HL-60/S4 treated with retinoic acid at 250 ng/mL for 4 days and 3 days (cell line): Measurements from ENCODE around the gene DOHH.

Experiments
- in situ Hi-C: fragments of 300-500 bp; cut with MboI; formaldehyde crosslinking; loops from 2 replicates; pipeline ENCODE4 v1.7.0; 2022; ENCODE audit warnings: low sequenced_read_pairs

Gene DOHH

GRCh38 chr19:3500429-3501101 is at the start of gene DOHH:
DOHH (minus strand) TSS chr19:3500674; CDS start chr19:3496814, 3,860 bp downstream.
- in situ Hi-C loops: no loop called here

DNA sequence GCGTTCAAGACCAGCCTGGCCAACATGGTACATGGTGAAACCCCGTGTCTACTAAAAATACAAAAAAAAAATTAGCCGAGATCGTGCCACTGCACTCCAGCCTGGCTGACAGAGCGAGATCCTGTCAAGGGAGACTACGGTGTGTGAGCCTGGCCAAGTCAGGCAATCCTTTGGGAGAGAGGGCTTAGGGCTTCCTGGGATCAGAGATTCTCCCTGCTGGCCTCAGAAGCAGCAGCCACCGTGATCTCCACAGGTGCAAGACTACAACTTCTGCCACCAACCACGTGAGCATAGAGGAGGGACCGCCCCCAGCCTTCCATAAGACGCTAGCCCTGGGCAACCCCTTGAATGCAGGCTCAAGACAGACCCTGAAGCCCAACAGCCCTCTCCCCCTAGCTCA is 49.3 kb upstream of the DOHH start:
- in situ Hi-C loops: no loop called here

DNA sequence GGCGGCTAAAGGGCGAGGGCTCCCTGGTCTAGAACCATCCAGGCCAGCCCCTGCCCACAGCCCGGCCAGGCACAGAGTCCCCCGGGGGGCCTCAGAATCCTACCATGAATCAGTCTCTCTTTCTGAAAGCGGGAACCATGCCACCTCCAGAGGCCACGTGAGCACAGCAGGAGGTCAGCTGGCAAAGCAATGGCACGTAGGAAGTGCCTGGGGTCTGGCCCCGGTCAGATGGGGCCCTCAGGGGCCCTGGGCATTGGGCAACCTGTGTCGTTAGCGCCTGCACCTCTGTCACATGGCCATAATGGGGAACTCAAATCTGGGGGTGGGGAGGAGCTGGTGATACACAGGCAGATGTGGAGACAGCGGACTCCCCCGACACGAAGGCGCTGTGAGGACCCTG is 48.1 kb upstream of the DOHH start:
- in situ Hi-C loops: no loop called here

GRCh38 chr19:3547767-3548282 is 47.4 kb upstream of the DOHH start:
- in situ Hi-C loops: no loop called here

DNA sequence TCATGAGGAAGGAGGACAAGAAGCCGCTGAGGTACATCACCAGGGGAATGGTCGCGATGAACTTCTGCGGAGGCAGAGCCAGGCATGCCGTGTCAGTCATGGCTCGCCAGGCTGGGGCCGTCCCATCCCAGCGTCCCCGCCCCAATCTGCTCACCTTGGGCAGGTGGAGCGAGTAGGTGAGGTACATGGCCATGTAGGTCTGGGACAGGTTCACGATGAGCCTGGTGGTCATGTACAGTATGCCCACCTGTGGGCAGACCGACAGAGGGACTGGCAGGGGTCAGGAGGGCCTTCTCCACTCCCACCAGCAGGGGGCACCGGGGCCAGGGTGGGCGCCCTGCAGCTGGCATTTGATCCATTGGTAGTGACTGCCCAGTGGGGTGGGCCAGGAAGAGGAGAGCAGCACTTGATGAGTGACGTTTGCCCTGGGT is 46.8 kb upstream of the DOHH start:
- in situ Hi-C loops: no loop called here

DNA sequence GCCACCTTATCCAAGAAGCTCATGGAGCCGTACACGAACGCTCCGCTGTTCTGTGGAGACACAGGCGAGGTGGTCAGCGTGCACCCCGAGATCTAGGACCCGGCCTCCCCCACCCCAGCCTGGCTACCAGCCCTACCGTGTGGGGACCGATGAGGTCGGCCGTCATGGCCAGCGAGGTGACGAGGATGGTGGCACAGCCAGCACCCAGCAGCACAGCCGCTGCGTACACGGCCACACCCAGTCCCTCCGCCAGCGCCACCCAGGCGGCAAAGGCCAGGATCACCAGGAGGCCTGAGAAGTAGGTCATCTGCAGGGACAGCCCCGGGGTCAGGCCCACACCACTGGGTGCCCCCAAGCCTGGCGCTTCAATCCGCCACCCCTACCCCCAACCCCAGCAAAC is 45.6 kb upstream of the DOHH start:
- in situ Hi-C loops: no loop called here

DNA sequence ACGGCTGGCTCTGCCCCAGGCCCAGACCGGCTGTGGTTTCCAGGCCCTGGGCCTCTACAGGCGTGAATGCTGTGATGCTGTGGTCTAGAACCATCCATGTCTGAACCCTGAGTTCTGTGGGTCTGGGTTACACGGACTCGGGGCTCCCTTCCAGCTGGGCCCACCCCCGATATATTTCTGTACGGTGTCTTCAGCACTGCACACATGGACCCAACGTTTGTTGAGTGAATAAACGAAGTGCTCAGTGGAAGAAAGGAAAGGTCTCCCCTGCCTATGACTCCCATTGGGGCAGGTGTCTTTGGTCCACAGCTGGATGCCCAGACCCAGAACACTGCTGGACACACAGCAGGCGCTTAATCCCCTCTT is 45.2 kb upstream of the DOHH start:
- in situ Hi-C loops: no loop called here

DNA sequence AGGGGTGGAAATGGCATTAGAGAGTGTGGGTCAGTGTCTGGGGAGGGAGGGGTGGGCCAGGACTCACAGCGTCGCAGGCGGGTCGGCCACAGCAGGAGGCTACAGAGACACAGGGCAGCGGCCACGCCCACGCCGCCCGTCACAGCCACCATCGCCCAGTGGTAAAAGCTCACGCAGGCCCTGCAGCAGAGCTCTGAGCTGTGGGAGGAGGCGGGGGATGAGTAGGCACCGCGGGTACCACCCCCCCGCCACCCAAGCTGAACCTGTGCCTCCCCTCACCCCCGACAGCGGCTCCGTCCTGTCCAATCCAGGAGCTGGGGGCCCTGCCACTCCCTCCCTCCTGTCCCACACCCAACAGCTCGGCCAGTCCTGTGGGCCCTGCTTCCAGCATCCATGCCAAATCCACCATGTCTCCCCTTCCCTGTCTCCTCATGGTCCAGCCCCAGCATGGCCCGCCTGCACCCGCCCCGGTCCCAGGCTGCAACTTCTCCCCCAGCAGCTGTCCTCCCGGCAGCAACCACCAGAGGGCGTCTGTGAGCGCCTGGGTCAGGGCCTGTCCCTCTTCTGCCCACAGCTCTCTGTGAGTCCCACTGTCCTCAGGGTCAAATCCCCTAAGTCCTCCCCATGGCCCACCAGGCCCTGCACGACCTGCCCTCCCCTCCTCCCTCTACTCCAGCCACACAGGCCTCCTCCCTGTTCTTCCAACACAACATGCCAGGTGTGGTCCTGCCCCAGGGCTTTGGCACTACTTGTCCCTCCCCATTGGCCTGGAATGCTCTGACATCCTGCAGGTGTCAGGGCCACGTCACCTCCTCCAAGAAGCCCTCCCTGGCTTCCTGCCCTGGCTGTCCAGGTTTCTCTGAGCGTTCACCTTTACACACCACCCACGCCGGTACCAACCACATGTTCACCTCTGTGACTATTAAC is 44.5 kb upstream of the DOHH start:
- in situ Hi-C loops: no loop called here

DNA sequence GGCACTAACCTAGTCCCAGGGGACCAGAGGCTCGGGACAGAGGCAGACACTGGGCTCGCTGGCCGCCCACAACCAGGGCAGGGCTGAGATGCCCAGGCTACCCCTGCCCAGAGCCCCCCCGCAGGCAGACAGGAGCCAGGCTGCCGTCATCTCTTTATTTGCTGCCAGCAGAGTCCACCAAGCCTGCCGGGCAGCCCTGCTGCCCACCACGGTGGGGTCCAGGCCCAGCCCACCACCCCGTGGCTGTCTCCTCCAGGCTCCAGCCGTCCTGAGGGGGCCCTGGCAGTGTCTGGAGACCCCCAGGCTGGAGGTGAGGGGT is 43.5 kb upstream of the DOHH start:
- in situ Hi-C loops: no loop called here

DNA sequence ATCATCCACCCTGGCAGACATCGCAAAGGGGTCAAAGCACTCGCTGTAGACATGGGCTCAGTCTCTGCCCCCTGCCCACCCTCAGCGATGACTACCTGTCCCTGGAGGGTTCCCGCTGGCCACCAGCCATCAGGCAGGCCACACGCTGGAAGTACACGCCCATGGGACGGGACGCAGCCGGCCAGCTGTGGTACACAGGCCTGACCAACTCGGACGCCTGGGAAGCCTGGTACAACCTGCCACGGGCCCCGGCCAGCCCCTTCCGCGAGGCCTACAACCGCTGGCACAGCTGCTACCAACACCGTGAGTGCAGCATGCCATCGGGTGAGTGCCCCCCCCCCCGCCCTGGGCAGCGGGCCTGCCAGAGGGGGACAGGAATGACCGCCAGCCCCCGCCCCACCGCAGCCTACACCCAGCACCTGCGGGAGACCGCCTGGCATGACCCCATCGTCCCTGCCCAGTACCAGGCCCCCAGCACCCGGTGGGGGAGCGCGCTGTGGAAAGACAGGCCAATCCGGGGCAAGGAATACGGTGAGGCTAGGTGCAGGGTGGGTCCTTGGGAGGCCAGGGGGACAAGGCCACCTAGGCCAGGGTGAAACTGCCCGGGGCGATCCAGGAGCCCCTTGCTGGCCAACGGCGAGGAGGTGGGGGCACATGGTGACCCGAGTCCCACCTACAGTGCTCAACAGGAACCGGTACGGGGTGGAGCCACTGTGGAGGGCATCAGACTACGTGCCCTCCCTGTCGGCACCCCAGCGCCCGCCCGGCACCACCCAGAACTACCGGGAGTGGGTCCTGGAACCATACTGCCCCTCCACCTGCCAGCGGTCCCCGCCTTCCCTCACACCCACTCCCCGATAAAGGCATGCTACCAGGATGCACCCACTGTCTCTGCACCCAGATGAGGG is 42.9 kb upstream of the DOHH start:
- in situ Hi-C loops: no loop called here

DNA sequence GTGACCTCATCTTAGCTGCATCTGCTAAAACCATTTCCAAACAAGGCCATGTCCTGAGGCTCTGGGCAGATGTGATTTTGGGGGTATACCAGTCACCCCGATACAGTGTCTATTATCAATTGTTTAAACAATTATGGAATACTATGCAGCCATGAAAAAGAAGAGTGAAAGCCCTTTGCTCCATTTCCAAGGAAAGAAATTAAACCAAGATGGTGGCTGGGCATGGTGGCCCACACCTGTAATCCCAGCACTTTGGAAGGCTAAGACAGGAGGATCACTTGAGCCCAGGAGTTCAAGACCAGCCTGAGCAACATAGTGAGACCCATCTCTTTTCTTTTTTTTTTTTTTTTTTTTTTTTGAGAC is 39.3 kb upstream of the DOHH start:
- in situ Hi-C loops: no loop called here

DNA sequence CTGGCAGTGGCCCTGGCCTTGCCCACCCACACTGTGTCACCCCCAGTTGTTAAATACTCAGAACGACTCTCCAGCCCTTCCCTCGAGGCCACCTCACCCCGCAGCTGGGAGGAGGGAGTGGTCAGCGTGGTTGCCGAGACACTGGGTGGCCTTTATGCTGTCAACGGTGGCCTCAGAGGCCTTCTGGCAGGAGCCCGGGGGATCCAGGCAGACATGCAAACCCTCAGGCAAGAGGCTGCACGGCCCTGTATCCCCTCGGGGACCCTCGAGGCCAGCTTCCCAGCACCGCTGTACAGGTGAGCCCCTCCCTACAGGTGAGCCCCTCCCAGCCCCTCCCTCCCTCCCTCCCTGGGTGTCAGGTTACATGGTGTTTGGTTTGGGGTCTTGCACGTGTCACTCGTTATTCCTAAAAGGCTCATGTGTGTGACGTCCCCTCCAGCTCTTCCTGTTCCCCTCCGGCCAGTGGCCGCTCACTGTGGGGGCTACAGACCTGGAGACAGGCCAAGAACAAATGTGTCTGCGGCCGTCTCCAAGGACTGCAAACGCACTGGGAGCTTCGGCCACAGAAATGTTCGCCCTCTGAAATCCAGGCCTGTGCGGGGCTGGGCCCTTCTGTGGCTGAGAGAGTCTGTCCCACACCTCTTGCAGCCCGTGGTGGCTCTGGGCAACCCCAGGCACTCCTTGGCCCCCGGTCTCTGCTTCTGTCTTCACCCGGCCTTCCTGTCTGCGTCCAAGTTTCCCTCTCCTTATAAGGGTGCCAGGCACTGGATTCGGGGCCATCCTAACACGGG is 38.7 kb upstream of the DOHH start, which contains the start of gene TEKTIP1:
Gene TEKTIP1 (plus strand): TSS at position 210 of the 791 bp plus-strand sequence. CDS start 4 bp downstream, at position 214.
- in situ Hi-C loops: no loop called here

DNA sequence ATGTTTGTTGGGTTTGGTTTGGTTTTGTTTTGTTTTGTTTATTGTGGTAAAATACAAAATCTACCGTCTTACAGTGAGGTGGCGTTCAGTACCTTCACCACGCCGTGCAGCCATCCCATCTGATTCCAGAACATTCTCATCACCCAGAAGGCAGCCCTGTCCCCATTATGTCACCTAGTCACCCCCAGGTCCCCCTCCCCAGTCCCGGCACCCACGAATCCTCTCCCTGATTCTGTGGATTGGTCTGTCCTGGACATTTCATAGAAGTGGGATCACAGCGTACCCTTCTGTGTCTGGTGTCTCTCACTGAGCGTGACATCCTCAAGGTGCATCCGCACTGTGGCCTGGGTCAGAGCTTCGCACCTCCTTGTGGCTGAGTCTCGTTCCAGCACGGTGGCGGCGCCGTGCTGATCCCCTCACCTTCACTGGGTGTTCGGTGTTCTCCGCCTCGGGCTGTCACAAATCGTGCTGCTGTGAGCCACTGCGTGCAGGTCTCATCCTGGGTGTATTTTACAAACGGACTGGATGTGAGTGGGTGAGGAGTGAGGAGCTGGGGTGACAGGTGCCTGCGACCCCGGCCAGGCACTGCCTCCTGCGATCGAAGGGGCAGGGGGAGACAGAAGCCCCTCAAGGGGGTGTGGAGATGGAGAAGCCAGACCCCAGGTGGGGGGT is 37.9 kb upstream of the DOHH start:
- in situ Hi-C loops: no loop called here

GRCh38 chr19:3537438-3538240 is 37.2 kb upstream of the DOHH start:
- in situ Hi-C loops: no loop called here

GRCh38 chr19:3537101-3537437 is 36.6 kb upstream of the DOHH start:
- in situ Hi-C loops: no loop called here

DNA sequence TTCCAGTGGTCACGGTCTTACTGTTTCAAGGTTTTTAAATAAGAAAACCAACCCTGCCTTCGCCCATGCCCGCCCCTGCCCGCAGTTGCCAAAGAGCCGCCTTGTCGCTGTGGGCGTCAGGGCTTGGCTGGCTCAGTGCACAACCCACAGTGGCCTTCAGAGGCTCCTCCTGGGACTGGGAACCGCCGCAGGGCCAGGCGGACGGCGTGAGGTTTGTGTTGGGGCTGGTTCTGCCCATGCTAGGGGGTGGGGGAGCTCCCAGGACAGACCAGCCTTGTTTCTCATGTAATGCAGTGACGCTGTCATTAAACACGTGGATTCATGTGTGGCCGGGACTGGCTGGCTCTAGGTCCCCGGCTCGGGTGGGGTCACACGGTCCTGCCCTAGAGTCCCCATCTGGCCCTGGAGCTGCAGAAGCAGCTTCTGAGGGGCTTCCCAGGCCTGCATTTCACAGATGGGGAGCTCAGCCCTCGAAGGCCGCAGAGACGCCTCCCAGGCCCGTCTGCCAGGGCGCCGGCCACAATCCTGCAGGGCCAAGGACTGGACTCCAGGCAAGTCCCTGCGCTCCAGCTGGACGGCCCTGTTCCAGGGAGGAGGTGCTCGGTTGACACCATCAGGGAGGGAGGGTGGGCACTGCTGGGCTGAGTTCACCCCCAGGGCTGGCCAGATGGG is 36.1 kb upstream of the DOHH start:
- in situ Hi-C loops: no loop called here

GRCh38 chr19:3535981-3536380 is 35.5 kb upstream of the DOHH start:
- in situ Hi-C loops: no loop called here

DNA sequence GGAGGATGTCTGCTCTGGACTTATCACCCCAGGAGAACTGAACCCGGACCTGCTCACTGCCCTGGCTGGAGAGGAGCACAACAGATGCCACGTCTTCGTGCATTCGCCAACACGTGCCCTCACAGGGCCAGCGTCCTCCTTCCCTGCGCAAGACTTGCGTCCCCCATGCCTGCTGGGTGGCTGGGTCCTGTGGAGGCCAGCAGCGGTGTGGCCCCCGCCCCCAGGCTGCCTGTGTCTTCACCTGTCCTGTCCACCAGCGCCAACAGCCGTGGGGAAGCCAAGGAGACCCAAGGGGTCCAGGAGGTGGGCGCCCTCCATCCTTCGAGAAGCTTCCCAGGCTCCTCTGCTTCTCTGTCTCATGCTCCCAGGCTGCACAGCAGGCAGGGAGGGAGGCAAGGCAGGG is 35.1 kb upstream of the DOHH start:
- in situ Hi-C loops: no loop called here

DNA sequence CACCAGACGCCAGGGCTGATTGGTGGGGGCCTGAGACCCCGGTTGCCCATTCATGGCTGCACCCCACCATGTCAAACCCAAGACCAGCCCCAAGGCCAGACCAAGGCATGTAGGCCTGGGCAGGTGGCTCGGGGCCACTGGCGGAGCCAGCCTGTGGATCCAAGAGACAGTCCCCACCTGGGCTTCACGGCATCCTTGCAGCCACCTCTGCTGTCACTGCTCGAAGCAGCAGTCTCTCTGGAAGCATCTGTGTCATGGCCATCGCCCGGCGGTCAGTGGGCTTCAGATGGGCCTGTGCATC is 34.7 kb upstream of the DOHH start:
- in situ Hi-C loops: no loop called here
